HPDE6-E6E7 (cell line): ENCODE results near the gene GSG1L2.

ENCODE experiments used
- DNase-seq: peaks from one replicate; pipeline ENCODE4 v3.0.0; 2011; ENCODE audit warnings: missing footprints; ENCODE audit errors: extremely low spot score

The GSG1L2 gene

DNA sequence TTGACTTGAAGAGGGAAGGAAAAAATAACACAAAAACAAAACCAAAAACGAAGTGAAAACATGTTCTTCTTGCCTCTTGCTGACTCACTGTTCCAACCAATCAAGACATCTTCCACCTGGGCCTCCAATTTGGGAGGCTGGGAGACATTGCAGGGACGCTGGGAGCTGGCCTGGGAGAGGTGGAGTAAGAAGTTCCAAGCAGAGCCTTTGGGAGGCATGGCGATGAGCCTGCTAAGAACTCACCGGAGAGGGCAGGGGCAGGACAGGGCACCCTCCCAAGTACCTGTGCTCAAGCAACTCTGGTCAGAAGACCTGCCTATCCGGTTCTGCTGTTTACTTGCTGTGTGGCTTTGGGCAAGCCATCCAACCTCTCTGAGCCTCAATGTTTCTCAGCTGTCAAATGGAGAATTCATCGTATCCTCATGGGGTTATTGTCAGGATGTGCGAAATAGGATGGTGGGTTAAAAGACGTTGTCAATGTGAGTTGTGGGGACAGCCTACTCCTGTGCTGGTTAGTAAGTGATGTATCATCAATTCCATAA, 3.0 kb upstream of the GSG1L2 start:
- DNase-seq: no peak

DNA sequence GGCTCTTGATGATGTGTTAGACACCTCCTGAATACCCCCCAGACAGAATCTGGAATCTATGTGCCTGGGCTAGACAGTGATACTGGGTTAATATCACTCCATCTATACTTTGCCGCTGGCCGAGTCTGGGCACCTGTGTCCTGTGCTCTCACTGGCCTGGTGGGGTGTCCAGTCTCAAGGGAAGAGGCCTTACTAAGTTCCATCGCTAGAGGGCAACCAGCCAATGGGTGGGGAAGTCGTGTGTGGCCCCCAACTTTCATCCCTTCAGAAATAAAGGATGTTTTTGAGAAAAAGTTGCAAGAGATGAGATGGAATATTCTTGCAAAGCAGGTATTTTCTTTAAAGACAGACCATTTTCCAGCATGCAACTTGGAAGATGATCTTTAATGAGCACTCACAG, 2.2 kb upstream of the GSG1L2 start:
- DNase-seq: no peak

- DNase-seq: no peak
These were observed 1.4 kb downstream of the GSG1L2 start for GRCh38 chr17:9820448-9820847.

DNA sequence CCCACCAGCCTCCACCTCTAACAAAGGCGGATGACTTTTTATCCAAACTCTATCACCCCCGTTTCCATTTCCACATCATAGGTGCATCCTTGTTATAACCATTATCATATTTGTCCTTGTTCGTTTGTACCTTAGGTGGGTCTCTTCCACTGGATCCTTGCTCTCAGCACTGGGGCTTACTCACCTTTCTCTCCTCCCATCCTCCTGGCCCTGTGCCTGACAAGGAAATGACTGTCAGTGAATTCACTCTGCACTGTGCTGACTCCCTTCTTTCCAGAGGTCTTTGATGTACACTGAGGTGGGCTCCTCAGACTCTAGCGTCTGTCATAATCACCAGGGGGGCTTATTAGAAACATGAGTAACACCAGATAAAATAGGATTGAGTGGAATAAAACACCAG, 3.1 kb downstream of the GSG1L2 start:
- DNase-seq: no peak

DNA sequence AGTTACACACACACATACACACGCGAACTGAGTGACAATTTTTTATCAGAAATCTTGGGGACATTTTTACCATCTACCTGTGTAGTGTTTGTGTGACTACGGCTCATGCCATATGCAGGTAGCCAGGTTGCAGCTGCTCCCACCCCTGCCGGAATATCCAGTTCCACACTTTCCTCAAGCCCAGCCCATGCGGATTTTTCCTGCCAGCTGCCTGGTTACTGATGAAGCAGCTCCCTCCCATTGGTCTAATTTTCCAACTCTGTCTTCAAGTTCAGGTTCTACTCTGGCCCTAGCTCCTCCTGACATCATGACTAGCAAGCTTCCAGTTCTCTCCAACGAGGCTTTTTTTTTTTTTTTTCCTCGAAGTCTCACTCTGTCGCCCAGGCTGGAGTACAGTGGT, 4.8 kb downstream of the GSG1L2 start:
- no peak for DNase-seq

DNA sequence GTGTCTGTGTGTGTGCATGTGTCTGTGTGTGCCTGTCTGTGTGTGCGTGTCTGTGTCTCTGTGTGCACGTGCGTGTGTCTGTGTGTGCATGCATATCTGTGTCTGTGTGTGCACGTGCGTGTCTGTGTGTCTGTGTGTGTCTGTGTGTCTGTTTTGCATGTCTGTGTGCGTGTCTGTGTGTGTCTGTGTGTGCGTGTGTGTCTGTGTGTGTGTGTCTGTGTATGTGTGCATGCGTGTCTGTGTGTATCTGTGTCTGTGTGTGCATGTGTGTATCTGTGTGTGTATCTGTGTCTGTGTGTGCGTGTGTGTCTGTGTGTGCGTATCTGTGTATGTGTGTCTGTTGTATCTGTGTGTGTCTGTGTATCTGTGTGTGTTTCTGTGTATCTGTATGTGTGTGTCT, 5.4 kb downstream of the GSG1L2 start:
- DNase-seq: no peak

DNA sequence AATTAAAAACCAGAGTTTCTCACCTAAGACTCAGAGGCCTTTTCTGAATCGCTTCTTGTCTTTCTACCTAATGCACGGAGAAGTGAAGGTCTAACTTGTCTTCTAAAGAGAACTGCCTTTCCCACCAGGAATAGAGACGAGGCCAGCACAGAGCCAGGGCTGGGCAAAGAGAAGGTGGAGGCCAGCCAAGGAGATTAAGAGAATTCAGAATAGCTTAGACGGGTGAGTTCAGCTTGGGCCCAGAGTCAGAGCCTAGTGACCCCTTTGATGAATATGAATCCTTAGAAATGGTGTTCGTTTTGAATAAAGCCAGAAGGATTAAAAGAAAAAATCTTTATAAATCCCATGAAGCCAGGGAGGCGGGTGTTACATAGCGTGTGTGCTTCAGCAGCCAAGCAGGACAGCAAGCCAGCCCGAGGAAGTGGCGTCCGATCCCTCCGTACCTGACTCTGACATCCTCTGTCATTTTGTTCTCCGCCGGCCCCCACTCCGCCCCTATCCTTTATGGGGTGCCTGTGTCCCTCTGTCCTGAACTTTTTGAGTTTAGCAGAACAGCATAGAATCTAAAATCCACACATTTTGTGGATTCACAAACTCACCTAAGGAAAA, 7.4 kb downstream of the GSG1L2 start:
- no peak for DNase-seq

DNA sequence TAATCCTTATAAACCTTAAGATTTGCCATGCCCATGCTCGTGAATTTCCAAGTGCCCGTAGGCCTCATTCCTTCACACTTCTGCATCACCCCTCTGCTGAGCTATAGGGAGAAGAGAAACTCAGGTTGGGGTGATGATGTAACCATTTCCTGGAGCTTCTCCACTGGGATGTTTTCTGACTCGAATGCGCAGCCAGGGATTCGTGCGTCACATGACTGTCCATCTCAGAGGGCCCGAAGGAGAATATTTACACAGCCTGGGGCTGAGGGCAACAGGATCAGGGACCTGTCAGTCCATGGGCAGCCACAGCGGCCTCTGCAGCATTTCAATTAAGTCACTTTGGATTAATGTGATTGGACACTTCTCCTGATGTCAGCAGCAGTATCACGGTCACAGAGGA, 8.7 kb downstream of the GSG1L2 start:
- no peak for DNase-seq

DNA sequence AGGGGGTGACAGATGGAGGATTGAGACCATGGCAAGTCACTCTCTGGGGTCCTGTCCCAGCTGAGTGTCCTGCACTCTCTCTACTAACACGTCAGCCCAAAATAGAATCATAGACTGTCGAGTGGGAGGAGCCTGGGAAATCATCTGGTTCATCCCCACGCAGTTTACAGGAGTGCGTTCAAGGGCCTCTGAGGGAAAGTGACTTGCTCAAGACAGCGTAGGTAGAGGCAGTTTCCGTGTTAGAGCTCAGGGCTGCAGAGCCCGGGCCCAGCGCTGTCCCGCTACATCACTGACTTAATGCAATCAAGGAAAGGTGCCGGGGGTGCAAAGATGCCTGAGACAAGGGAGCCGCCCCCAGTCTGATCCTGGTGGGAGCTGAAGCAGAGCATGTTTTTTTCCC, 10.3 kb downstream of the GSG1L2 start:
- no peak for DNase-seq

DNA sequence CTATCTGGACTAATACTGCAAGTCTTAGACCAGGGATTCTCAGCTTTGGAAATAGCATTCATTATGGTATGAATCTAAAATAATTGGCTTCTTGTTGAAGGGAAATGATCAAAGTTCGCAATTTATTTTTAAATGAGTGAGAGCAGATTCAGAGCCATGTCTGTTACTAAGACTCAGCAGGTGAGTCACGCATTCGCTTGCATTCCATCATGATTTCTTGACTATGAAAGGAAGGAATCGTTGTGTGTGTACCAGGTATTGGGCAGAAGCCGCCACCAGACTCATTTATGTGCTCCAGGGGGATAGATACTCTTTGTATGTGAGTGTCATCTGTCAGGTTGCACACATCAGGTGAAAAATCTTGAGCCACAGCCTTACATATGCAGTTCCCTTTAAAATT, 10.8 kb downstream of the GSG1L2 start:
- DNase-seq: no peak

GRCh38 chr17:9810100-9810949, 11.6 kb downstream of the GSG1L2 start:
- DNase-seq: no peak

DNA sequence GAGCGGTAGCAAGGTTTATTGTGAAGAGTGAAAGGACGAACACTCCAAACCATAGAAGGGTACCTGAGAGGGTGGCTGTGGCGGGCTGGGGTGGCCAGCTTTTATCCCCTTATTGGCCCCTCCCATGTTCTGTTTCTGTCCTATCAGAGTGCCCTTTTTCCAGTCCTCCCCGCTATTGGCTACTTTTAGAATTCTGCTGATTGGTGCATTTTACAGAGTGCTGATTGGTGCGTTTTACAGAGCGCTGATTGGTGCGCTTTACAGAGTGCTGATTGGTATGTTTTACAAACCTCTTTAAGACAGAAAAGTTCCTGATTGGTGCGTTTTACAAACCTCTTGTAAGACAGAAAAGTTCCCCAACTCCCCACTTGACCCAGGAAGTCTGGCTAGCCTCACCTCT, 12.5 kb downstream of the GSG1L2 start:
- DNase-seq: no peak

- DNase-seq: no peak
These were observed 15.2 kb downstream of the GSG1L2 start for GRCh38 chr17:9806699-9807098.

- DNase-seq: no peak
These were observed 16.1 kb downstream of the GSG1L2 start for GRCh38 chr17:9805769-9806168.

GRCh38 chr17:9802697-9803096, 19.2 kb downstream of the GSG1L2 start:
- DNase-seq: no peak

- no peak for DNase-seq
These were observed 19.6 kb downstream of the GSG1L2 start for GRCh38 chr17:9802294-9802693.

DNA sequence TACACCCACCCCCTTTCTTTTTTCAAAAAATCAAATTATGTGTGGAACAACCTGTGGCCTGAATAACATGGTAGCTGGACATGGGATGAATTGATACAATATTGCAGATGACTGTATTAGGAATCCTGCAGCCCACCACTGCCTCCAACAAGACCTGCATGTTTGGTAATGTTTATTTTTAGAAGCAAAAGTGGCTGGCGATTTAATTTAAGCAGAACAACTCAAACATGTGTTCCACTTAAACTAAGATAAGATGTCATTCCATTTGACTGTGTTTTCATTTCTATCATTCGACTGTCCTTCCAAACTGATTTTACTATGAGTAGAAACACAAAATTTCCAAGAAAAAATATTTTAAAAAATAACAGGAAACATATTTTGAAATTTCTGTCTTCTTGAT, 20.4 kb downstream of the GSG1L2 start:
- no peak for DNase-seq

- no peak for DNase-seq
These were observed 23.2 kb downstream of the GSG1L2 start for GRCh38 chr17:9798724-9799123.

DNA sequence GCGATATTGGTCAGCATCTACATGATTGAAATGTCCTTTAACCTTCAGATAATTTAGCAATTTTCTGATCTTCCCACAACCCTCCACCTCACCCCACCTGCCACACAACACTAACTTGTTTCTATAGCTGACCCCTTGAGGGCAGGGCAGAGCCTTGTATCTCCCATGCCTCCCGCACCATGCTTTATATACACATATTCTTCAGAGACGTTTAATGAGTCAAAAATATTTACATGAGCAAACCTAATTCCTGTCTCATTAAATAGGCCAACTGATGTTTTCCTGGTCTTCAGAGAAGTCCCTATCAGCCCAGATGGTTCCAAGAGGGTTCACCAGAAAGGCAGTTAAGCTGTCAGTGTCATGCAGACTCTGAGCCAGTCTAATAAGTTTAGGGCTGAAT, 23.9 kb downstream of the GSG1L2 start:
- no peak for DNase-seq

DNA sequence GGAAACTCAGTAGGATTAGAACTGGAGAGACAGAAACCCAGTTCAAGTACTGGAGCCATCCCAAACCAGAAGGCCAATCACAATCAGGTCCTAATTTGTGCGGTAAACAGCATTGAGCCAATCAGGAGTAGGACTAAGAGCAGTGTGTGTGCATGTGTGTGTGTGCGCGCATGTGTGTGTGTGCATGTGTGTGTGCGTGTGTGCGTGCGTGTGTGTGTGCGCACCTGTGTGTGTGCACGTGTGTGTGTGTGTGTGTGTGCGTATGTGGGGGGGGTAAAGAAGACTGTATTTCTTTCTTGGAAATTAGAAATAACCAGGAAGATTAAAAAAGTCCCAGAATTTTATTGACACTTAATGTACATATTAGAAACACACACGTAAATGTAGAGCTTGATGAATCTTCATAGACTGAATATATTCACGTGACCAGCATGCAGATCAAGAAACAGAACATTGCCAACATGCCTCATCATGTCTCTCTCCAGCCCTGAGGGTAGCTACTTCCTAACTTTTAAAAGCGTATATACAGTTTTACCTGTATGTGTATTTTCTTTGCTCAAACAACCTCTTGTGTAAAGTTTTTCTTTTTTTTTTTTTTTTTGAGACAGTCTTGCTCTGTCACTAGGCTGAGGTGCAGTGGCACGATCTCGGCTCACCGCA, 29.6 kb downstream of the GSG1L2 start:
- no peak for DNase-seq

DNA sequence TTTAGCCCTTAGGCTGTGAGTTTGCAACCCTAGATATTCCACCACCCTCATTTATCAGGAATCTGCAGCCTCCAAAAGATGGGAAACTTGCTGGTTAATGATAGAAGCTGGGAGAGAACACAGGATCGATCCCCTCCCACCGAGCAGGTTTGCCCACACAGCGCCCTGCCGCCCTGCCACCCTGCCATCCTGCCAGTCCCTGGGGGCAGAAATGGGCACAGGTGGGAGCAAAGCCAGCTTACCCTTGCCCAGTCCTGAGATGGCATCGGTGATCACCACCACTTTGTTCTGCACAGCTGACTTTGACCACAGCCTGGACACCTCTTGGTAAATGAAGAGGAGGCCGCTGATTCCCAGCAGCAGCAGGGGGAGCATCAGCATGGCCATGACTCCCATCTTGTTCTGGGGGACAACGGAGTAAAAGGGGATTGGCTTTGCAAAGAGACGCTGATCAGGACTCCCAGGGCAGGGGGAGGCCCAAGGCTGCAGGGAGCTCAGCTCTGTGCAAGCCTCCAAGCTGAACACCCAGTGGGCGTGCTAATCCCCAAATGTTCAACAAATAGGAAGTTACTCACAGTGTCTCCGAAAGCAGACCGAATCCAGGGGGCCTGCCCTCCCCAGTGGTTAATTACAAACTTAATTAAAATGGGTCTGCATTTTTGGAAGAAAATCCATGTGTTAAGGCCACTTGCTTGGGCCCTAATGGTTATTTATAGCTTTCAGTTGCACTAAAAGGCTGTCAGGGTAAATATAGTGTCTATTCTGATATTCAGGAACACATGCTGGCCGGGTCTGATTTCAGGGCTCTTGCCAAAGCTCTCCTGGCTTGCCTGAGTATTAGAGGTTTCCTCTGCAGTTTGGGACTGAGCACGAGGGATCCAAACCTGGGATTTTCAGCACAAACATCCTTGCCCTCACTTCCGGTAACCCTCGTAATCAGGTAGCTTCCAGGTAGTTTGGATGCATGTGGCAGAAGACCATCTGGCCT, 30.7 kb downstream of the GSG1L2 start, which contains the start of gene DHRS7C:
DHRS7C (minus strand) TSS at position 704 of the 988 bp plus-strand sequence; CDS start at position 396, 308 bp downstream.
- DNase-seq: no peak
